HepG2 (cell line): Measurements from ENCODE around the gene RAC3. TPM values are rescaled to one million over a fixed set of nuclear protein-coding genes. Genes with fewer than 3 reads are reported as not detected.
A peak's percentile ranks its signal among the peaks of the same experiment; 100 is the strongest.

ENCODE experiments used
- ATAC-seq: fragments of 200-7000 bp; cut with Tn5 transposase; 3 replicates; pipeline ENCODE4 v1.9.1; 2020; ENCODE audit warnings: mild to moderate bottlenecking, moderate library complexity
- BruUV-seq: library from RNA; stranded (reverse); fragments of 400-500 nt; replicated peaks from 2 replicates; lab custom pipeline; 2021; lab: Mats Ljungman, UMichigan
- CTCF ChIA-PET: fragments of 300-600 bp; formaldehyde crosslinking; extraction: SDS; loops from one replicate; lab custom pipeline; 2021; ENCODE audit warnings: low total read pairs, inconsistent platforms, low intra/inter-chr PET ratio; lab: Yijun Ruan, JAX
- POLR2A ChIA-PET: fragments of 350-600 bp; sonication (Branson Sonifier 250); formaldehyde crosslinking; loops from one replicate; lab custom pipeline; 2020; ENCODE audit warnings: antibody characterized with exemption, inconsistent platforms; lab: Yijun Ruan, JAX
- DNase-seq: peaks from one replicate; pipeline ENCODE4 v3.0.0-alpha.2; 2015; ENCODE audit warnings: low spot score
- FAIRE-seq: peaks from 3 replicates; lab custom pipeline; 2011; peaks lifted over from hg19 to GRCh38; lab: Jason Lieb, UNC
- H2AFZ ChIP-seq: one replicate; pipeline ENCODE4 v1.6.1; 2011; ENCODE audit warnings: low read length, inconsistent platforms
- H3K27ac ChIP-seq: fragments of 300-600 bp; 3 replicates; pipeline ENCODE4 v1.8.0; 2011; ENCODE audit warnings: mixed run types, mild to moderate bottlenecking, mixed read lengths, low read length, inconsistent platforms; ENCODE audit not compliant: insufficient read depth; ENCODE audit errors: extremely low read length
- H3K27me3 ChIP-seq, 2 experiments: fragments of 200-600 bp in 1 of 2; 2 replicates in 1 of 2; 3 replicates in 1 of 2; pipeline versions ENCODE4 v1.6.0 to v1.8.0; 2011; ENCODE audit warnings: low read length in 2 of 2, mild to moderate bottlenecking in 2 of 2, moderate library complexity in 2 of 2, inconsistent platforms in 1 of 2; ENCODE audit not compliant: insufficient read depth in 2 of 2, control insufficient read depth in 1 of 2
- H3K36me3 ChIP-seq, 2 experiments: fragments of 200-600 bp in 1 of 2; replicated peaks in 1 of 2; 2 replicates in 1 of 2; 3 replicates in 1 of 2; pipeline versions ENCODE4 v1.5.1 to v1.8.0; 2011; ENCODE audit warnings: low read length in 2 of 2, inconsistent platforms in 1 of 2; ENCODE audit not compliant: insufficient read depth in 2 of 2, control insufficient read depth in 1 of 2
- H3K4me1 ChIP-seq: 2 replicates; pipeline ENCODE4 v1.5.1; 2012; ENCODE audit warnings: low read length, inconsistent platforms; ENCODE audit not compliant: insufficient read depth
- H3K4me2 ChIP-seq: 2 replicates; pipeline ENCODE4 v1.6.0; 2011; ENCODE audit warnings: low read depth, low read length, inconsistent platforms
- H3K4me3 ChIP-seq, 3 experiments: fragments of 200-600 bp in 1 of 3; sonication (generic), shearing (Covaris generic) in 1 of 3; replicated peaks in 1 of 3; 2 replicates each; pipeline ENCODE4 v1.5.1; 2011 to 2016; ENCODE audit warnings: low read length in 3 of 3, inconsistent platforms in 2 of 3, low read depth in 2 of 3, mild to moderate bottlenecking in 2 of 3, control low read depth in 1 of 3, mixed read lengths in 1 of 3; ENCODE audit not compliant: insufficient read depth in 1 of 3
- H3K79me2 ChIP-seq: one replicate; pipeline ENCODE4 v1.6.1; 2011; ENCODE audit warnings: low read length, inconsistent platforms; ENCODE audit not compliant: insufficient read depth
- H3K9ac ChIP-seq: 2 replicates; pipeline ENCODE4 v1.6.0; 2011; ENCODE audit warnings: mild to moderate bottlenecking, low read depth, low read length, inconsistent platforms; ENCODE audit not compliant: insufficient read depth
- H3K9me3 ChIP-seq: 2 replicates; pipeline ENCODE4 v1.5.1; 2012; ENCODE audit warnings: mild to moderate bottlenecking, low read length
- H4K20me1 ChIP-seq: 2 replicates; pipeline ENCODE4 v1.6.0; 2011; ENCODE audit warnings: inconsistent platforms, mild to moderate bottlenecking, low read length, moderate library complexity; ENCODE audit not compliant: insufficient read depth
- AHDC1 ChIP-seq: sonication (generic); formaldehyde crosslinking; IDR thresholded peaks from 2 replicates; pipeline ENCODE4 v1.5.1; 2020; ENCODE audit warnings: mild to moderate bottlenecking, missing genetic modification reagents, borderline replicate concordance
- ARHGAP35 ChIP-seq: sonication (generic); formaldehyde crosslinking; IDR thresholded peaks from 2 replicates; pipeline ENCODE4 v1.9.0; 2022; ENCODE audit warnings: mild to moderate bottlenecking, inconsistent platforms, moderate library complexity, missing genetic modification reagents, borderline replicate concordance
- BHLHE40 ChIP-seq: IDR thresholded peaks from 2 replicates; pipeline ENCODE4 v1.6.1; 2011; ENCODE audit warnings: low read length, improper control_type of control experiment
- GMEB1 ChIP-seq: sonication (generic); formaldehyde crosslinking; IDR thresholded peaks from 2 replicates; pipeline ENCODE4 v1.5.1; 2020; ENCODE audit warnings: missing genetic modification reagents, mild to moderate bottlenecking, borderline replicate concordance
- HNRNPL ChIP-seq: fragments of 200-400 bp; formaldehyde crosslinking; IDR thresholded peaks from 2 replicates; pipeline ENCODE4 v1.6.1; 2017; ENCODE audit warnings: mild to moderate bottlenecking, low read depth, low read length
- RBM39 ChIP-seq: fragments of 200-400 bp; formaldehyde crosslinking; IDR thresholded peaks from one replicate; pipeline ENCODE4 v1.6.1; 2018; ENCODE audit warnings: antibody characterized with exemption, mild to moderate bottlenecking, low read depth, low read length; ENCODE audit not compliant: poor library complexity, severe bottlenecking
- THAP9 ChIP-seq: sonication (generic); formaldehyde crosslinking; IDR thresholded peaks from 2 replicates; pipeline ENCODE4; 2020; ENCODE audit warnings: missing genetic modification reagents, mild to moderate bottlenecking, borderline replicate concordance
- ZFP90 ChIP-seq: sonication (generic); formaldehyde crosslinking; IDR thresholded peaks from 2 replicates; pipeline ENCODE4 v1.8.0; 2022; ENCODE audit warnings: missing genetic modification reagents, mild to moderate bottlenecking, inconsistent platforms, borderline replicate concordance
- ZNF326 ChIP-seq: sonication (generic); formaldehyde crosslinking; IDR thresholded peaks from 2 replicates; pipeline ENCODE4 v1.4.0; 2020; ENCODE audit warnings: missing genetic modification reagents, borderline replicate concordance
- ZNF33A ChIP-seq: sonication (generic); formaldehyde crosslinking; IDR thresholded peaks from 2 replicates; pipeline ENCODE4 v1.5.1; 2020; ENCODE audit warnings: missing genetic modification reagents, mild to moderate bottlenecking, moderate library complexity, borderline replicate concordance
- whole genome bisulfite sequencing: methylation state at CpG from one replicate; pipeline ENCODE4 v1.1.6; 2017; ENCODE audit warnings: low lambda C conversion rate; 5-methylcytosine and 5-hydroxymethylcytosine counted together
- in situ Hi-C: cut with HindIII; loops from 2 replicates; pipeline ENCODE4 v1.10.0; 2017; ENCODE audit warnings: low pct_unique_long_range_greater_than_20kb; ENCODE audit not compliant: extremely low pct_ligation_motif_present
- intact Hi-C: fragments of 100-400 bp; cut with micrococcal nuclease; formaldehyde crosslinking; loops from one replicate; pipeline ENCODE4 v1.10.0; 2022; ENCODE audit not compliant: unreplicated experiment
- polyA plus RNA-seq, 8 experiments: library from polyadenylated mRNA; depleted of rRNA in 3 of 8; stranded (reverse) in 7 of 8; unstranded in 1 of 8; fragments of >200 nt; fragmentation: Illumina TruSeq in 4 of 8; extraction: Trizol in 4 of 8; gene quantifications; 2 replicates each; pipeline versions ENCODE4 v1.2.1 to v1.2.3, GENCODE V29; 2011 to 2016; ENCODE audit warnings: low read depth in 4 of 8, missing spikeins in 1 of 8, mixed read lengths in 1 of 8; ENCODE audit not compliant: insufficient read depth in 1 of 8
- total RNA-seq, 5 experiments: library from RNA; depleted of rRNA; stranded (reverse); fragments of >200 nt; fragmentation: Illumina TruSeq; extraction: Trizol; gene quantifications; 2 replicates each; pipeline ENCODE4 v1.2.3, GENCODE V29; 2016; ENCODE audit warnings: low read depth in 1 of 5

The RAC3 gene
- total and polyA plus RNA-seq, 2 of the 13 experiments (the other 11 are each of a cell fraction or from before 2014, with no cell fraction given), result 10.5 to 21.3 TPM

GRCh38 chr17:81999976-82000802 is 31.3 kb upstream of the RAC3 start:
- Histone ChIP-seq H3K79me2 (peaks cover 76% of the 10 kb centered on the region), H3K4me2 (peak overlapping the region; percentile 86), H3K27me3 (no peaks in the 10 kb centered on the region), H3K4me3 (peak overlapping the region; percentile 23 to 61 (median 26); a peak in 5 of 6 replicates), H3K27ac (peak overlapping the region; percentile 95), H3K4me1 (peaks cover 100% of the 10 kb centered on the region), H2AFZ (no peak overlapping the region), H3K9ac (peak overlapping the region; percentile 80), H3K9me3 (no peaks in the 10 kb centered on the region), H3K36me3 (peaks cover 0 to 5% of the 10 kb centered on the region in 2 experiments; a peak in 1 of 5 replicates), H4K20me1 (no peaks in the 10 kb centered on the region)
- in situ Hi-C loops, result loop anchor here (5.0 kb wide), 1 partner anchor 43 kb away; no protein-coding TSS in a partner anchor
- WGBS, result 1% methylated on average over 20 of the region's 36 CpGs
- peak; percentile 40 for ATAC-seq
- ChIA-PET POLR2A (interaction anchor here (0.5 to 16.1 kb wide), 9 partner anchors 8 to 288 kb away, joined by 3 to 470 read pairs (median 11); partner anchors contain the start of genes CENPX, LRRC45 and NOTUM), CTCF (interaction anchor here (0.9 to 2.3 kb wide), 5 partner anchors 9 to 40 kb away, joined by 3 to 25 read pairs (median 5); partner anchors contain the start of genes CENPX, LRRC45 and NOTUM)
- intact Hi-C loops, result loop anchor here (1.0 kb wide), 2 partner anchors 8 to 21 kb away; no protein-coding TSS in a partner anchor
- no TSS peak for BruUV-seq
- DNase-seq, result peak; percentile 98
- no peak for FAIRE-seq
- TF ChIP-seq HNRNPL (peak; percentile 96), ZFP90 (CRISPR knock-in tag) (peak; percentile 95), AHDC1 (CRISPR knock-in tag) (no peak; the same call in 1 of the 2 replicates), ARHGAP35 (CRISPR knock-in tag) (no peak; the same call in 1 of the 2 replicates), THAP9 (CRISPR knock-in tag) (0 out of 2 replicates have a peak, but pooled peaks have one; percentile 3), RBM39 (peak; percentile 90), ZNF326 (CRISPR knock-in tag) (peak; percentile 81; the same call in 1 of the 2 replicates), ZNF33A (CRISPR knock-in tag) (0 out of 2 replicates have a peak, but pooled peaks have one; percentile 27), GMEB1 (CRISPR knock-in tag) (no peak; the same call in 1 of the 2 replicates), BHLHE40 (peak; percentile 84)
